IMR-90 (cell line): Measurements from ENCODE around the gene TRABD2A. TPM values are rescaled to one million over a fixed set of nuclear protein-coding genes. Genes with fewer than 3 reads are reported as not detected.

Source experiments
- ATAC-seq: fragments of 200-7000 bp; cut with Tn5 transposase; 2 replicates; pipeline ENCODE4 v1.9.1; 2020; ENCODE audit warnings: low read depth, mild to moderate bottlenecking, moderate library complexity
- Bru-seq: library from RNA; stranded (reverse); fragments of 400-500 nt; gene quantifications from one replicate; lab custom pipeline; 2021; lab: Mats Ljungman, UMichigan
- BruChase-seq, 2 experiments: library from RNA; stranded (reverse); fragments of 400-500 nt; gene quantifications; one replicate each; lab custom pipeline; 2021; lab: Mats Ljungman, UMichigan
- BruUV-seq: library from RNA; stranded (reverse); fragments of 400-500 nt; replicated peaks from 2 replicates; lab custom pipeline; 2021; lab: Mats Ljungman, UMichigan
- CTCF ChIA-PET: fragments of 300-600 bp; formaldehyde crosslinking; extraction: SDS; loops from one replicate; lab custom pipeline; 2021; ENCODE audit warnings: antibody characterized with exemption; lab: Yijun Ruan, JAX
- POLR2A ChIA-PET: fragments of 300-600 bp; sonication (Branson Sonifier 250); formaldehyde crosslinking; loops from one replicate; lab custom pipeline; 2022; ENCODE audit warnings: antibody characterized with exemption; ENCODE audit not compliant: unreplicated experiment; lab: Charles Lee
- DNase-seq: peaks from one replicate; pipeline ENCODE4 v3.0.0; 2013
- H2AFZ ChIP-seq: replicated peaks from 2 replicates; pipeline ENCODE3; 2013; ENCODE audit warnings: low read length, mild to moderate bottlenecking; ENCODE audit not compliant: poor library complexity
- H2AK5ac ChIP-seq: 2 replicates; pipeline ENCODE4 v1.6.1; 2013; ENCODE audit warnings: low read depth, low read length, inconsistent platforms
- H2AK9ac ChIP-seq: replicated peaks from 2 replicates; pipeline ENCODE3; 2013; ENCODE audit warnings: mild to moderate bottlenecking, low read depth, low read length, moderate library complexity; ENCODE audit not compliant: poor library complexity
- H2BK120ac ChIP-seq: 2 replicates; pipeline ENCODE4 v1.6.1; 2013; ENCODE audit warnings: low read depth, low read length, inconsistent platforms
- H2BK15ac ChIP-seq: 3 replicates; pipeline ENCODE4 v1.6.1; 2013; ENCODE audit warnings: low read depth, low read length, inconsistent platforms
- H2BK20ac ChIP-seq: 2 replicates; pipeline ENCODE4 v1.6.1; 2013; ENCODE audit warnings: low read depth, mild to moderate bottlenecking, inconsistent platforms, low read length, moderate library complexity
- H2BK5ac ChIP-seq: 2 replicates; pipeline ENCODE4 v1.6.1; 2013; ENCODE audit warnings: mild to moderate bottlenecking, low read depth, low read length, inconsistent platforms; ENCODE audit not compliant: poor library complexity, severe bottlenecking
- H3K14ac ChIP-seq: replicated peaks from 2 replicates; pipeline ENCODE4 v1.6.1; 2013; ENCODE audit warnings: low read depth, low read length, inconsistent platforms
- H3K18ac ChIP-seq: 2 replicates; pipeline ENCODE4 v1.6.1; 2013; ENCODE audit warnings: low read depth, low read length, control low read depth
- H3K23ac ChIP-seq: 2 replicates; pipeline ENCODE4 v1.6.1; 2013; ENCODE audit warnings: low read depth, low read length, inconsistent platforms
- H3K27ac ChIP-seq: 2 replicates; pipeline ENCODE4 v1.5.1; 2013; ENCODE audit warnings: mild to moderate bottlenecking, control low read depth, low read length; ENCODE audit not compliant: insufficient read depth
- H3K27me3 ChIP-seq: 2 replicates; pipeline ENCODE4 v1.6.1; 2013; ENCODE audit warnings: low read length; ENCODE audit not compliant: control insufficient read depth, insufficient read depth
- H3K36me3 ChIP-seq: 2 replicates; pipeline ENCODE4 v1.6.1; 2013; ENCODE audit warnings: low read length, mixed read lengths; ENCODE audit not compliant: control insufficient read depth, insufficient read depth
- H3K4ac ChIP-seq: 2 replicates; pipeline ENCODE4 v1.6.1; 2013; ENCODE audit warnings: low read depth, low read length, inconsistent platforms
- H3K4me1 ChIP-seq: 2 replicates; pipeline ENCODE4 v1.6.1; 2013; ENCODE audit warnings: low read length, mixed read lengths; ENCODE audit not compliant: control insufficient read depth, insufficient read depth
- H3K4me2 ChIP-seq: 2 replicates; pipeline ENCODE4 v1.6.1; 2013; ENCODE audit warnings: low read depth, mild to moderate bottlenecking, control low read depth, low read length, moderate library complexity
- H3K4me3 ChIP-seq: 2 replicates; pipeline ENCODE4 v1.5.1; 2013; ENCODE audit warnings: low read depth, mild to moderate bottlenecking, control low read depth, low read length, moderate library complexity; ENCODE audit not compliant: insufficient read depth
- H3K56ac ChIP-seq: 2 replicates; pipeline ENCODE4 v1.6.1; 2013; ENCODE audit warnings: low read length, inconsistent platforms; ENCODE audit not compliant: insufficient read depth; ENCODE audit errors: extremely low read depth
- H3K79me1 ChIP-seq, 2 experiments: 2 replicates each; pipeline ENCODE4 v1.6.1; 2013; ENCODE audit warnings: low read length in 2 of 2, inconsistent platforms in 1 of 2, low read depth in 1 of 2
- H3K9ac ChIP-seq: 2 replicates; pipeline ENCODE4 v1.6.1; 2013; ENCODE audit warnings: low read depth, low read length, control low read depth
- H3K9me1 ChIP-seq: 2 replicates; pipeline ENCODE4 v1.6.1; 2013; ENCODE audit warnings: low read length, inconsistent platforms; ENCODE audit not compliant: insufficient read depth
- H3K9me3 ChIP-seq: 2 replicates; pipeline ENCODE4 v1.6.1; 2013; ENCODE audit warnings: low read length; ENCODE audit not compliant: control insufficient read depth, insufficient read depth
- H4K20me1 ChIP-seq: 2 replicates; pipeline ENCODE4 v1.6.1; 2013; ENCODE audit warnings: low read length, inconsistent platforms; ENCODE audit not compliant: insufficient read depth
- H4K5ac ChIP-seq: 2 replicates; pipeline ENCODE4 v1.6.1; 2013; ENCODE audit warnings: mild to moderate bottlenecking, low read depth, low read length, control low read depth
- H4K8ac ChIP-seq, 2 experiments: 2 replicates each; pipeline ENCODE4 v1.6.1; 2013; ENCODE audit warnings: low read depth in 2 of 2, low read length in 2 of 2, control low read depth in 1 of 2, inconsistent platforms in 1 of 2
- H4K91ac ChIP-seq: 2 replicates; pipeline ENCODE4 v1.6.1; 2013; ENCODE audit warnings: low read depth, low read length, inconsistent platforms; ENCODE audit not compliant: insufficient read depth
- CTCF ChIP-seq: conservative IDR thresholded peaks from 2 replicates; pipeline ENCODE4 v1.5.1; 2012; ENCODE audit warnings: mild to moderate bottlenecking, low read depth, low read length, improper control_type of control experiment
- ELK1 ChIP-seq: fragments of 150-350 bp; IDR thresholded peaks from 2 replicates; pipeline ENCODE4 v1.6.1; 2016; ENCODE audit warnings: low read depth, mild to moderate bottlenecking, low read length, moderate library complexity, borderline replicate concordance
- MAZ ChIP-seq: IDR thresholded peaks from 2 replicates; pipeline ENCODE4 v1.6.1; 2012; ENCODE audit warnings: low read depth, mild to moderate bottlenecking, low read length, improper control_type of control experiment, moderate library complexity, borderline replicate concordance
- MXI1 ChIP-seq: IDR thresholded peaks from 2 replicates; pipeline ENCODE4 v1.6.1; 2012; ENCODE audit warnings: low read depth, mild to moderate bottlenecking, low read length, moderate library complexity, borderline replicate concordance
- RFX5 ChIP-seq: IDR thresholded peaks from 2 replicates; pipeline ENCODE4 v1.8.0; 2012; ENCODE audit warnings: low read depth, mild to moderate bottlenecking, low read length, moderate library complexity
- USF2 ChIP-seq: fragments of 150-350 bp; IDR thresholded peaks from 2 replicates; pipeline ENCODE4 v1.6.1; 2017; ENCODE audit warnings: mild to moderate bottlenecking, antibody characterized with exemption, low read length, low read depth
- WGBS, 2 experiments: methylation state at CpG; one replicate each; pipeline versions ENCODE4 v1.1.5 to v1.1.7; 2013; ENCODE audit warnings: missing lambda C conversion rate in 2 of 2; ENCODE audit not compliant: insufficient read length in 1 of 2; ENCODE audit errors: extremely low coverage in 2 of 2; 5-methylcytosine and 5-hydroxymethylcytosine counted together
- dilution Hi-C: fragments of 300-500 bp; cut with HindIII; formaldehyde crosslinking; loops from one replicate; pipeline ENCODE4 v1.14.3; 2018; ENCODE audit warnings: low sequenced_read_pairs; ENCODE audit not compliant: unreplicated experiment
- in situ Hi-C: fragments of 300-500 bp; cut with MboI; formaldehyde crosslinking; loops from 3 replicates; pipeline ENCODE4 v1.14.3; 2019; ENCODE audit warnings: low sequenced_read_pairs, inconsistent platforms, mixed read lengths
- intact Hi-C: fragments of 100-400 bp; cut with micrococcal nuclease; formaldehyde crosslinking; loops from 2 replicates; pipeline ENCODE4 v1.10.0; 2022
- long read RNA-seq: library from polyadenylated mRNA; unstranded; transcript quantifications from one replicate; pipeline ENCODE4 v2.0.0, GENCODE V29; 2021; ENCODE audit not compliant: unreplicated experiment
- polyA plus RNA-seq, 3 experiments: library from polyadenylated mRNA; depleted of rRNA; stranded (reverse); fragments of >200 nt; gene quantifications; 2 replicates each; pipeline ENCODE4 v1.2.3, GENCODE V29; 2012; ENCODE audit warnings: low replicate concordance in 1 of 3
- total RNA-seq: library from RNA; depleted of rRNA; stranded (reverse); fragments of >200 nt; gene quantifications from 2 replicates; pipeline ENCODE4 v1.2.3, GENCODE V29; 2012; rRNA removed

The TRABD2A gene, protein sequence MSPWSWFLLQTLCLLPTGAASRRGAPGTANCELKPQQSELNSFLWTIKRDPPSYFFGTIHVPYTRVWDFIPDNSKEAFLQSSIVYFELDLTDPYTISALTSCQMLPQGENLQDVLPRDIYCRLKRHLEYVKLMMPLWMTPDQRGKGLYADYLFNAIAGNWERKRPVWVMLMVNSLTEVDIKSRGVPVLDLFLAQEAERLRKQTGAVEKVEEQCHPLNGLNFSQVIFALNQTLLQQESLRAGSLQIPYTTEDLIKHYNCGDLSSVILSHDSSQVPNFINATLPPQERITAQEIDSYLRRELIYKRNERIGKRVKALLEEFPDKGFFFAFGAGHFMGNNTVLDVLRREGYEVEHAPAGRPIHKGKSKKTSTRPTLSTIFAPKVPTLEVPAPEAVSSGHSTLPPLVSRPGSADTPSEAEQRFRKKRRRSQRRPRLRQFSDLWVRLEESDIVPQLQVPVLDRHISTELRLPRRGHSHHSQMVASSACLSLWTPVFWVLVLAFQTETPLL
- total RNA-seq = 19.7 and 20.3 TPM in 2 replicates
- 15.3 and 17.6 TPM in 2 replicates for polyA plus RNA-seq (2012; rRNA removed)
- polyA plus RNA-seq (2012; cell fraction: cytosol; rRNA removed) = 8.1 and 12.6 TPM in 2 replicates
- polyA plus RNA-seq (2012; cell fraction: nucleus; rRNA removed; ENCODE audit: low replicate concordance) = 7.4 and 9.4 TPM in 2 replicates
- Bru-seq, nascent RNA = percentile 74 among the genes with signal in this experiment
- percentile 80 among the genes with signal in this experiment for BruChase-seq, experiment 1, labeled RNA remaining after a 6-hour chase
- percentile 80 among the genes with signal in this experiment for BruChase-seq, experiment 2, labeled RNA remaining after a 2-hour chase
- long read RNA-seq, transcript TRABD2A-202 (5 exons, 1,554 nt) = major isoform, 13 of 42 reads
- long read RNA-seq, transcript TRABD2A-203 (7 exons, 1,975 nt) = major isoform, 13 of 42 reads
- long read RNA-seq, partial matches to known transcripts = 4 of 42 reads
- long read RNA-seq, other reads (novel, unspliced or antisense) = 11 of 42 reads

- Histone ChIP-seq H3K27me3 (no peaks in the 10 kb centered on the region), H3K36me3 (no peaks in the 10 kb centered on the region), H3K9me1 (peaks cover 10% of the 10 kb centered on the region; the same call in 1 of the 2 replicates), H3K9me3 (no peaks in the 10 kb centered on the region), H2BK20ac (peak within 1 kb of the TSS; percentile 50; the same call in 1 of the 2 replicates), H3K27ac (peak within 1 kb of the TSS; percentile 78), H3K9ac (peak within 1 kb of the TSS; percentile 84), H3K23ac (peak within 1 kb of the TSS; percentile 84), H3K14ac (peak within 1 kb of the TSS; percentile 71), H2BK120ac (peak within 1 kb of the TSS; percentile 68), H3K4me1 (peaks cover 13% of the 10 kb centered on the region), H3K56ac (peak within 1 kb of the TSS; percentile 82), H2BK5ac (peak within 1 kb of the TSS; percentile 73), H4K8ac (peak within 1 kb of the TSS; percentile 46 to 82), H3K18ac (peak within 1 kb of the TSS; percentile 66), H2BK15ac (peak within 1 kb of the TSS; percentile 88; the same call in 2 of the 3 replicates), H3K4ac (peak within 1 kb of the TSS; percentile 63), H4K91ac (peak within 1 kb of the TSS; percentile 62), H2AFZ (peak within 1 kb of the TSS; percentile 95), H4K20me1 (no peaks in the 10 kb centered on the region), H3K79me1 (peaks cover 17 to 34% of the 10 kb centered on the region in 2 experiments; a peak in 3 of 4 replicates), H4K5ac (peak within 1 kb of the TSS; percentile 56), H2AK9ac (peak within 1 kb of the TSS; percentile 90), H3K4me3 (peak within 1 kb of the TSS; percentile 91), H3K4me2 (peak within 1 kb of the TSS; percentile 97), H2AK5ac (peak within 1 kb of the TSS; percentile 35; the same call in 1 of the 2 replicates)
- POLR2A ChIA-PET = no interaction called here
- in situ Hi-C loops = loop anchor here (5.0 kb wide), 1 partner anchor 389 kb away; no protein-coding TSS in a partner anchor
- DNase-seq = peak; percentile 71
- ATAC-seq = peak; percentile 62
- no TSS peak for BruUV-seq
- CTCF ChIA-PET = interaction anchor here (0.7 to 1.6 kb wide), 2 partner anchors 19 to 39 kb away, joined by 3 to 6 read pairs; no protein-coding TSS in a partner anchor
- dilution Hi-C loops = no loop called here
- 1% methylated on average over 30 of the region's 77 CpGs; no CpG with 5 or more reads in 1 of the 2 experiments for WGBS, 2 experiments
- intact Hi-C loops = loop anchor here (1.0 to 2.0 kb wide), 3 partner anchors 74 to 250 kb away; no protein-coding TSS in a partner anchor
- TF ChIP-seq MXI1 = no peak
- no peak for TF ChIP-seq ELK1
- no peak for TF ChIP-seq CTCF
- TF ChIP-seq MAZ = peak; percentile 37; the same call in 1 of the 2 replicates
- TF ChIP-seq USF2 = peak; percentile 29; the same call in 1 of the 2 replicates
- no peak for TF ChIP-seq RFX5
Measured at GRCh38 chr2:84880645-84881521, at the start of gene TRABD2A. TRABD2A (minus strand) TSS chr2:84881084; CDS start chr2:84881039, 45 bp downstream.
